ENCODE measurements around the gene GNAQ.

- TF ChIP-seq CREB1 (IDR thresholded peaks at IDR 0.05; ENCODE audit: low read depth) = no peak
- no peak for TF ChIP-seq CEBPB (IDR thresholded peaks at IDR 0.05)
These were observed 202.2 kb downstream of the GNAQ start for GRCh38 chr9:77829420-77829819.

All from Ishikawa (cell line).